Measurements from ENCODE around the gene ABCC4.
"Not testable (repeated sequence)": the region's sequence is repeated elsewhere in the genome, so short reads cannot be mapped to it uniquely, and the experiment has no call there.

Gene ABCC4

DNA sequence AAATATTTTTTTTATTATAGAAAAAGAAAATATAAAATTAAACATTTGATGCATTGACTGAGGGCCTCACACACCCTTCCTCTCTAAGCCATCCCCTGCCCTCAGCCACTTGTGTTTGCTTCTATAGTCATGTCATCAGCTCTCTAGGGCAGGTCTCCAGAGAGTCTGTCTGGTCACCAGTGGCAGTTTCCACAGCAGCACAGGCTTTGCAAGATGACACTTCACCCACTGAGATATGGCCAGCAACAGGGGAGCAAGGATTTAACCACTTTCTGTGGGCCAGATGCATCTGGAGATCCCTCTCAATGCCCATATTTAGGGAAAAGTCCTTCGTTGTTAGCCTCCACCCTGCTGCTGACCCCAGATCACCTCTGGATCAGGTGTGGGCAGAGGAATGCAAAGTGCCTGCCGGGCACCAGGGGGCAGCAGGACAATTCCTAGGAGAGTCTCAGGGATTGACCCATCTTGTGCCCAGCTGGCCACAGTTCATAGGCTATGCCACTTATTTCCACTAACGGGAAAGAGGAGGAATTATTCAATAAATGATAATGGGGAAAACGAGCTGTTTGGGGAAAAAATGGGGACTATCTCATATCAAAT lies 4.8 kb downstream of the ABCC4 start:
- DNase-seq: peak; percentile 20

GRCh38 chr13:95295026-95295425 lies 6.2 kb downstream of the ABCC4 start:
- no peak for DNase-seq

DNA sequence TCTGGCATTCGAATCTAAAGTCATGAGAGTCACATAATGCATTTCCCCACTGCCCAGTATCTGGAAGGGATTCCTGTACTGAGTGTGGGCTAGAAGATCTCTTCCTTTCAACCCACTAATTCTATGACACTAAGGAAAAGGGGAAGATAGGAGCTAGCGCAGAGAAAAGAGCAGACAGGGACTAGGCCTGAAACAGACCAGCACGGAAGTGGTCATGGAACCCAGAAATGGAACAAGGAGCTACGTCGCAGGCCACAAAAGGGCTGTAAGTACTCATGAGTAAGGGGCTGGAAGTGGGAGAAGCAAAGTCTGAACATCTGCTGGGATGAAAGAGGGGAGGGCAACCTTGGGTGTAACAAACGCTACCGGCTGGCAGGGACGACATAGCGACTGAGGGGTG lies 8.6 kb downstream of the ABCC4 start:
- DNase-seq: no peak

- not testable (repeated sequence) for DNase-seq
Observed at GRCh38 chr13:95289901-95290300, 11.3 kb downstream of the ABCC4 start.

- DNase-seq: no peak
Observed at GRCh38 chr13:95289020-95289444, 12.2 kb downstream of the ABCC4 start.

GRCh38 chr13:95284436-95284835 lies 16.8 kb downstream of the ABCC4 start:
- DNase-seq: no peak

DNA sequence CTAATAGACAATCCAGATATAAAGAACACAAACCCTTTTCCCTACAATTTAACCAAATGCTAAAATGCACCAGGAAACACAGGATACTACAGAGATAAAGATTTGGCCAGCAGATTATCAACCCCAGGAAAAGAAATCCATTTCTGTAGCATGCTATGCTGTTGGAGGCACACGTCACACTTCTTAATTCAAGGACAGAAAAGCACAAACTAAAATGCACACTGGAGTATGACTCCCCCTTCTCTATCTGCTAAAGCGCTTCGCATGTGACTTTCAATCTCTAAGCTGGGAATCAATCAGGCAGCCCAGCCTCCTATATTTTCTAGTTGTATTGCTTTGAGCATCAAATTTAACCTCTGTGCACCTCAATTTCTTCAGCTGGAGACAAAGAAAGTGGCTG lies 22.2 kb downstream of the ABCC4 start:
- no peak for DNase-seq

GRCh38 chr13:95276037-95276505 lies 25.2 kb downstream of the ABCC4 start:
- DNase-seq: no peak

DNA sequence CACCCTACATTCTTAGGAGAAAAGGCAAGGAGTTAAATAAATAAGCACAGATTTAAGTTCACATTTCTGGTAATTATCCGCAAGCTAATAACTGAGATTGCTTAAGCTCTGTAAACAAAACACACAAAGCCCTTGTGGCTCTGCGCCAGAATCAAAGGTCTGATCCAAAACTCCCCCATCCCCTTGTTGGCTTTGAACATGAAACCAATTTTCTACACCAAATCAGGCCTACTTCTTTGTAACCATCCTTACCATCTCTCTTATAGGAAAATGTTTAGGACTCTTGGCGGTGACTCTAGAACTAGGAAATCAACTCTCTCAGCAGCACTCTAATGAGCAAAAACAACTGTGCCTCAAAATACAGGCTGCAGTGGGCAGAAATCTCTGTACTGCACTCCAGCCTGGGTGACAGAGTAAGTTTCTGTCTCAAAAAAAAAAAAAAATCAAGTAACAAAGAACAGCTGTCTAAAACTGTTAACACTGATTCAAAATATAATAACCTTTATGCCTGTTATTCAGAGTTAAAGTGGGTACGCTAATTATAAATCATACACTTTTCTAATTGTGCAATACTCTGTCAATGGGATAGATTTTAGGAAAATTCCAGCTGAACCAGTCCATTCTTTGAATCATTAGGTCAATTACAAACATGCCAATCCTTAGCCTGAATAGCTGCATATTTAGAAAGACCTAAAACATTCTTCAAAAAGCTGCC lies 25.8 kb downstream of the ABCC4 start:
- no peak for DNase-seq

DNA sequence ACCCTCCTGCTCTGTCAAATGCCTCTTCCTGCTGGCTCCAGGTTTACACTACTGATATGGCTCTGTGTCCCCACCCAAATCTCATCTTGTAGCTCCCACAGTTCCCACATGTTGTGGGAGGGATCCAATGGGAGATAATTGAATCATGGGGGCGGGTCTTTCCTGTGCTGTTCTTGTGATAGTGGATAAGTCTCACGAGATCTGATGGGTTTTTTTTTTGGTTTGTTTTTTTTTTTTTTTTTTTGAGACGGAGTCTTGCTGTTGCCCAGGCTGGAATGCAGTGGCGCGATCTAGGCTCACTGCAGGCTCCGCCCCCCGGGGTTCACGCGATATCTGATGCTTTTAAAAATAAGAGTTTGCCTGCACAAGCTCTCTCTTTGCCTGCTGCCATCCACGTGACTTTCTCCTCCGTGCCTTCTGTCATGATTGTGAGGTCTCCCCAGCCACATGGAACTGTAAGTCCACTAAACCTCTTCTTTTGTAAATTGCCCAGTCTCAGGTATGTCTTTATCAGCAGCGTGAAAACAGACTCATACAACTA lies 27.6 kb downstream of the ABCC4 start:
- not testable (repeated sequence) for DNase-seq

DNA sequence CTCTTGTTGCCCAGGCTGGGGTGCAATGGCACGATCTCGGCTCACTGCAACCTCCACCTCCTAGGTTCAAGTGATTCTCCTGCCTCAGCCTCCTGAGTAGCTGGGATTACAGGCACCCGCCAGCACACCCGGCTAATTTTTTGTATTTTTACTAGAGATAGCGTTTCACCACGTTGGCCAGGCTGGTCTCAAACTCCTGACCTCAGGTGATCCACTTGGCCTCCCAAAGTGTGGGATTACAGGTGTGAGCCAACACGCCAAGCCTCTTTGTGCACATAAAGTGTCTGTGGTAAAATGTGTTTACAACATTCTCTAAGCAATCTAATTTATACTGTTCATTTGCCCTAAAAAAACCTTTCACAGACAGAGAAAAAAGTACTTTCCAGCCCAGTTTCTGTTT lies 29.2 kb downstream of the ABCC4 start:
- DNase-seq: not testable (repeated sequence)

DNA sequence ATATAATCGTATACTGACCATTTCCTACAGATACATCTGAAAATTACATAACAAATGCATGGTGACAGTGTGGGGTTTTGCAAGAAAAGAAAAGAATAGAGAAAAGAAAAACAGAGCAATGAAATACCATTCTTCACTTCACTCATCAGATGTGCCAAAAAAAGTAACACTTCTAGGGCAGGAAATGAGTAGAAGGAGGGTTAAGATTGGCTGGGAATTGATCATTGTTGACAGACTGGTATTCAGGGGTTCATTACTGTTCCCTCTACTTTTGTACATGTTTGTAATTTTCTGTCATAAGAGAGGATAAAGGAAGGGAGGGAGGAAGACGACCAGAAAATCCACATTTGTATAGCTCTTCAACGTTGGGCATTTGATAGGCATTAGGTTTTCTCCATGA lies 31.5 kb downstream of the ABCC4 start:
- no peak for DNase-seq

DNA sequence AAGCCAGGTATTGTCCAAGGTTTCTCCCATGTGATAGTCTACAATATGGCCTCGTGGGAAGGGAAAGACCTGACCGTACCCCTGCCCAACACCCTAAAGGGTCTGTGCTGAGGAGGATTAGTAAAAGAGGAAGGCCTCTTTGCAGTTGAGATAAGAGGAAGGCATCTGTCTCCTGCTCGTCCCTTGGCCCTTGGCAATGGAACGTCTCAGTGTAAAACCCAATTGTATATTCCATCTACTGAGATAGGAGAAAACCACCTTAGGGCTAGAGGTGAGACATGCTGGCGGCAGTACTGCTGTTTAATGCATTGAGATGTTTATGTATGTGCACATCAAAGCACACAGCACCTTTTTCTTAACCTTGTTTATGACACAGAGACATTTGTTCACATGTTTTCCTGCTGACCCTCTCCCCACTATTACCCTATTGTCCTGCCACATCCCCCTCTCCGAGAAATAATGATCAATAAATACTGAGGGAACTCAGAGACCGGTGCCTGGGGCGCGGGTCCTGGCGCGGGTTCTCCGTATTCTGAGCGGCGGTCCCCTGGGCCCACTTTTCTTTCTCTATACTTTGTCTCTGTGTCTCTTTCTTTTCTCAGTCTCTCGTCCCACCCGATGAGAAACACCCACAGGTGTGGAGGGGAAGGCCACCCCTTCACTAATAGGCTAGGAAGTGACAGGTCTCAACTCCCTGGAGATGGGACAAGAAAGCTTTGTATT lies 32.7 kb downstream of the ABCC4 start:
- not testable (repeated sequence) for DNase-seq

DNA sequence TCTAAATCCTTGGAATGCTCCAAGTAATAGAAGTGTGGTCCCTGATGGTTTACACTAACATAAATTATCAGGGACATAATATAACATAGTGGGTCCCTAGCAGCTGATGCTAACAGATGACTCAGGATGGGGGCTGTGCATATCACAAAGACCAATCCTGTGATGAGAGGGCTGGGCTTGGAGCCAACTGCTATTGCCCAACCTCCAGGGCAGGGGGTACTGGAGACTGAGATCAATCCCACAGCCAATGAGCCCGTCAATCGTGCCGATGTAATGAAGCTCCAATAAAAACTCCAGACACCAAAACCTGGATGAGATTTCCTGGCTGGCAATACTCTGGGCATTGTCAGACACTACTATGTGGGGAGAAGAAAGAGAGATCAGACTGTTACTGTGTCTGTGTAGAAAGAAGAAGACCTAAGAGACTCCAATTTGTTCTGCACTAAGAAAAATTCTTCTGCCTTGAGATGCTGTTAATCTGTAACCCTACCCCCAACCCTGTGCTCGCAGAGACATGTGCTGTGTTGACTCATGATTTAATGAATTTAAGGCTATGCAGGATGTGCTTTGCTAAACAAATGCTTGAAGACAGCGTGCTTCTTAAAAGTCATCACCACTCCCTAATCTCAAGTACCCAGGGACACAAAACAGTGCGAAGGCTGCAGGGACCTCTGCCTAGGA lies 33.4 kb downstream of the ABCC4 start:
- no peak for DNase-seq

DNA sequence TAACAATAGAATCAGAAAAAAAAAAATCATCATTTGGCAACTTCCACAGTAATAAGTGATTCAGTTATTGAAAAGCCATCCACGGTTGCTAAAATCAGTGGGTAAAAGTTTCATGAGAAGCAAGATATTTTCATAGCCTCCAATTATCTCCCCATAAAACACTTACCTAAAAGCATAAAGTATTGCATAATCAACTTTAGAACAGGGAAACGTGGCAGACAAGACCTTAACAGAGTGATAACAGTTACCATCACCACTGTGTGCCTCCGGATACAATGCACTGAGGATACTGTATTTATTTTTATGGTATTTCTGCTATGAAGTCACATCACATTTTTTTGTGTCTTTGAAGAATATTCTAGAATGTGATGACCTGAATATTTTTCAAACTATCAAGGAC lies 37.0 kb downstream of the ABCC4 start:
- DNase-seq: no peak

DNA sequence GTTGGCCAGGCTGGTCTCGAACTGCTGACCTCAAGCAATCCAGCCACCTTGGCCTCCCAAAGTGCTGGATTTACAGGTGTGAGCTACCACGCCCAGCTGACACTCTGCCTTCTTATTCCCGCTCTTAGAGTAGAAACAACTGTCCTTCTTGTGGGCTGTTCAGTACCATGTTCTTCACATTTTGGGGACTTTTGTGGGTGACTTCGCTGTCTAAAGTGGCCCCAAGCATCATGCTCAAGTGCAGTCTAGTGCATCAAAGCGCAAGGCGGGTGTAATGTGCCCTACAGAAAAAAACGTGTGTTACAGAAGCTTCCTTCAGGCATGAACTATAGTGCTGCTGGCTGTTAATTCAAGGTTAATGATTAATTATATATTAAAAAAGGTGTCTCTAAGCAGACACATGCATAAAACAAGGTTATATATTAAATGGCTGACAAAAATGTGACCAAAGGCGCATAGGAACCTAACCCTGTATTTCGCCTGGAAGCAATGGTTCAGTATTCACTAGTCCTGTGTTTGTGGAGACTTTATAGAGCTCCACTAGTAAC lies 38.3 kb downstream of the ABCC4 start:
- no peak for DNase-seq

DNA sequence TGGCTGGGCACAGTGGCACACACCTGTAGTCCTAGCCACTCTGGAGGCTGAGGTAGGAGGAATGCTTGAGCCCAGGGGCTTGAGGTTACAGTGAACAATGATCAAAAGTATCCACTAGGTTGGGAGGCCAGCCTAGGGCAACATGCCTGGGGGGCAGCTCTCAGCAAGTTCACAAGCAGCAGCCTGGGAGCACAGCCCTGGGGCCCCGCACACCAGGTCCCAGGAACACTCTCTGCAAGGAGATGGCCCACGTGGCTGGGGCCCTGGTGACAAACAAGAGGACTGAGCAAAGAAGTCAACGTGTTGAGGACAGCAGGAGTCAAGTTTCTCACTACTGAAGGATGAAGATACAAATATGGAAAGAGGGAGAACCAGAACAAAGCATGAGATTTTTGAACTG lies 39.3 kb downstream of the ABCC4 start:
- DNase-seq: no peak

- no peak for DNase-seq
Observed at GRCh38 chr13:95260031-95260525, 41.2 kb downstream of the ABCC4 start.

GRCh38 chr13:95258619-95259194 lies 42.5 kb downstream of the ABCC4 start:
- no peak for DNase-seq

- DNase-seq: no peak
Observed at GRCh38 chr13:95258098-95258497, 43.2 kb downstream of the ABCC4 start.

DNA sequence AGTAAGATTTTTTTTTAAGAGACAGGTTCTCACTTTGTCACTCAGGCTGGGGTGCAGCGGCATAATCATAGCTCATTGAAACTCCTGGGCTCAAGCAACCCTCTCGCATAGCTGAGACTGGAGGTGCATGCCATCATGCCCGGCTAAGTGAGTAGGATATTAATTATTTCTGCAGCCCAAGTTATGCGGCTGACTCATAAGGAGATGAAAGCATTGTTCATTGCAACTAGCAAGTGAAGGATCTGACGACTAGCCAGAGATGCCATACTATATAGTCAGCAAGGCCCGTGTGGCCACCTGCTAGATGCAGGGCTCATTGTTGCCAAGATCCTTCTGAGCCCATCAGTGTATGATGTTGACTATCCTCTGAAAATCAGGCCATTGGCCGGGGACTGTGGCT lies 45.2 kb downstream of the ABCC4 start:
- no peak for DNase-seq

- DNase-seq: no peak
Observed at GRCh38 chr13:95255072-95255732, 46.0 kb downstream of the ABCC4 start.
